Measurements from ENCODE around the gene CSF3R.

Gene CSF3R

GRCh38 chr1:36420836-36421317 lies 61.8 kb downstream of the CSF3R start:
- peak overlapping the region; percentile 39 for H3K27ac ChIP-seq (replicated peaks)
- DNase-seq (ENCODE audit: low read depth in 1 of 2, low spot score in 1 of 2), result peak; percentile 82 to 90
- no peak for TF ChIP-seq GABPA (IDR thresholded peaks at IDR 0.05; ENCODE audit: low read depth)
- TF ChIP-seq SPI1 (IDR thresholded peaks at IDR 0.05; ENCODE audit: borderline replicate concordance, low read depth), result peak; percentile 13; the same call in 1 of the 2 replicates
- TF ChIP-seq, protein P1, sequence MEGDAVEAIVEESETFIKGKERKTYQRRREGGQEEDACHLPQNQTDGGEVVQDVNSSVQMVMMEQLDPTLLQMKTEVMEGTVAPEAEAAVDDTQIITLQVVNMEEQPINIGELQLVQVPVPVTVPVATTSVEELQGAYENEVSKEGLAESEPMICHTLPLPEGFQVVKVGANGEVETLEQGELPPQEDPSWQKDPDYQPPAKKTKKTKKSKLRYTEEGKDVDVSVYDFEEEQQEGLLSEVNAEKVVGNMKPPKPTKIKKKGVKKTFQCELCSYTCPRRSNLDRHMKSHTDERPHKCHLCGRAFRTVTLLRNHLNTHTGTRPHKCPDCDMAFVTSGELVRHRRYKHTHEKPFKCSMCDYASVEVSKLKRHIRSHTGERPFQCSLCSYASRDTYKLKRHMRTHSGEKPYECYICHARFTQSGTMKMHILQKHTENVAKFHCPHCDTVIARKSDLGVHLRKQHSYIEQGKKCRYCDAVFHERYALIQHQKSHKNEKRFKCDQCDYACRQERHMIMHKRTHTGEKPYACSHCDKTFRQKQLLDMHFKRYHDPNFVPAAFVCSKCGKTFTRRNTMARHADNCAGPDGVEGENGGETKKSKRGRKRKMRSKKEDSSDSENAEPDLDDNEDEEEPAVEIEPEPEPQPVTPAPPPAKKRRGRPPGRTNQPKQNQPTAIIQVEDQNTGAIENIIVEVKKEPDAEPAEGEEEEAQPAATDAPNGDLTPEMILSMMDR (IDR thresholded peaks at IDR 0.05; ENCODE audit: insufficient read depth, low read length), result peak; percentile 92
- H3K27me3 ChIP-seq (ENCODE audit: insufficient read depth, poor library complexity, severe bottlenecking), result no peaks in the 10 kb centered on the region
- no peak overlapping the region for H3K4me3 ChIP-seq (replicated peaks; ENCODE audit: insufficient read depth, low read length)

- no peak overlapping the region for H3K4me3 ChIP-seq (replicated peaks; ENCODE audit: insufficient read depth, low read length)
- peak in 1 of 2 experiments; percentile 59 for DNase-seq (ENCODE audit: low read depth in 1 of 2, low spot score in 1 of 2)
- H3K27me3 ChIP-seq (ENCODE audit: insufficient read depth, poor library complexity, severe bottlenecking), result no peaks in the 10 kb centered on the region
- TF ChIP-seq, protein P1 (IDR thresholded peaks at IDR 0.05; ENCODE audit: insufficient read depth, low read length), result no peak
- TF ChIP-seq, protein P2, sequence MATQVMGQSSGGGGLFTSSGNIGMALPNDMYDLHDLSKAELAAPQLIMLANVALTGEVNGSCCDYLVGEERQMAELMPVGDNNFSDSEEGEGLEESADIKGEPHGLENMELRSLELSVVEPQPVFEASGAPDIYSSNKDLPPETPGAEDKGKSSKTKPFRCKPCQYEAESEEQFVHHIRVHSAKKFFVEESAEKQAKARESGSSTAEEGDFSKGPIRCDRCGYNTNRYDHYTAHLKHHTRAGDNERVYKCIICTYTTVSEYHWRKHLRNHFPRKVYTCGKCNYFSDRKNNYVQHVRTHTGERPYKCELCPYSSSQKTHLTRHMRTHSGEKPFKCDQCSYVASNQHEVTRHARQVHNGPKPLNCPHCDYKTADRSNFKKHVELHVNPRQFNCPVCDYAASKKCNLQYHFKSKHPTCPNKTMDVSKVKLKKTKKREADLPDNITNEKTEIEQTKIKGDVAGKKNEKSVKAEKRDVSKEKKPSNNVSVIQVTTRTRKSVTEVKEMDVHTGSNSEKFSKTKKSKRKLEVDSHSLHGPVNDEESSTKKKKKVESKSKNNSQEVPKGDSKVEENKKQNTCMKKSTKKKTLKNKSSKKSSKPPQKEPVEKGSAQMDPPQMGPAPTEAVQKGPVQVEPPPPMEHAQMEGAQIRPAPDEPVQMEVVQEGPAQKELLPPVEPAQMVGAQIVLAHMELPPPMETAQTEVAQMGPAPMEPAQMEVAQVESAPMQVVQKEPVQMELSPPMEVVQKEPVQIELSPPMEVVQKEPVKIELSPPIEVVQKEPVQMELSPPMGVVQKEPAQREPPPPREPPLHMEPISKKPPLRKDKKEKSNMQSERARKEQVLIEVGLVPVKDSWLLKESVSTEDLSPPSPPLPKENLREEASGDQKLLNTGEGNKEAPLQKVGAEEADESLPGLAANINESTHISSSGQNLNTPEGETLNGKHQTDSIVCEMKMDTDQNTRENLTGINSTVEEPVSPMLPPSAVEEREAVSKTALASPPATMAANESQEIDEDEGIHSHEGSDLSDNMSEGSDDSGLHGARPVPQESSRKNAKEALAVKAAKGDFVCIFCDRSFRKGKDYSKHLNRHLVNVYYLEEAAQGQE (IDR thresholded peaks at IDR 0.05; ENCODE audit: insufficient replicate concordance, low read depth), result peak; percentile 23
- TF ChIP-seq GABPA (IDR thresholded peaks at IDR 0.05; ENCODE audit: low read depth) (no peak; the same call in 1 of the 2 replicates), SPI1 (IDR thresholded peaks at IDR 0.05; ENCODE audit: borderline replicate concordance, low read depth) (no peak), POLR2AphosphoS5 (IDR thresholded peaks at IDR 0.05; ENCODE audit: low read depth) (0 out of 2 replicates have a peak, but pooled peaks have one; percentile 36)
- peak overlapping the region; percentile 39 for H3K27ac ChIP-seq (replicated peaks)
Measured at GRCh38 chr1:36420409-36420808, 62.3 kb downstream of the CSF3R start.

GRCh38 chr1:36419569-36419968 lies 63.1 kb downstream of the CSF3R start:
- TF ChIP-seq SPI1 (IDR thresholded peaks at IDR 0.05; ENCODE audit: borderline replicate concordance, low read depth) (no peak), POLR2AphosphoS5 (IDR thresholded peaks at IDR 0.05; ENCODE audit: low read depth) (no peak), GABPA (IDR thresholded peaks at IDR 0.05; ENCODE audit: low read depth) (no peak)
- TF ChIP-seq, protein P2 (IDR thresholded peaks at IDR 0.05; ENCODE audit: insufficient replicate concordance, low read depth), result no peak
- TF ChIP-seq, protein P1 (IDR thresholded peaks at IDR 0.05; ENCODE audit: insufficient read depth, low read length), result no peak
- Histone ChIP-seq H3K27me3 (ENCODE audit: insufficient read depth, poor library complexity, severe bottlenecking) (no peaks in the 10 kb centered on the region), H3K4me3 (replicated peaks; ENCODE audit: insufficient read depth, low read length) (no peak overlapping the region), H3K27ac (replicated peaks) (no peak overlapping the region)
- DNase-seq (ENCODE audit: low read depth in 1 of 2, low spot score in 1 of 2), result no peak

- no peak overlapping the region for H3K27ac ChIP-seq (replicated peaks)
- TF ChIP-seq POLR2AphosphoS5 (IDR thresholded peaks at IDR 0.05; ENCODE audit: low read depth) (no peak), SPI1 (IDR thresholded peaks at IDR 0.05; ENCODE audit: borderline replicate concordance, low read depth) (no peak), GABPA (IDR thresholded peaks at IDR 0.05; ENCODE audit: low read depth) (no peak)
- TF ChIP-seq, protein P1 (IDR thresholded peaks at IDR 0.05; ENCODE audit: insufficient read depth, low read length), result no peak
- no peak for DNase-seq (ENCODE audit: low read depth in 1 of 2, low spot score in 1 of 2)
- H3K27me3 ChIP-seq (ENCODE audit: insufficient read depth, poor library complexity, severe bottlenecking), result no peaks in the 10 kb centered on the region
- no peak overlapping the region for H3K4me3 ChIP-seq (replicated peaks; ENCODE audit: insufficient read depth, low read length)
Measured at GRCh38 chr1:36419140-36419539, 63.6 kb downstream of the CSF3R start.
